ENCODE results near the gene DLK2. TPM values are rescaled to one million over a fixed set of nuclear protein-coding genes. Genes with fewer than 3 reads are reported as not detected.
A peak's percentile ranks its signal among the peaks of the same experiment; 100 is the strongest.
"Not testable (repeated sequence)": the region's sequence is repeated elsewhere in the genome, so short reads cannot be mapped to it uniquely, and the experiment has no call there.

The DLK2 gene, protein sequence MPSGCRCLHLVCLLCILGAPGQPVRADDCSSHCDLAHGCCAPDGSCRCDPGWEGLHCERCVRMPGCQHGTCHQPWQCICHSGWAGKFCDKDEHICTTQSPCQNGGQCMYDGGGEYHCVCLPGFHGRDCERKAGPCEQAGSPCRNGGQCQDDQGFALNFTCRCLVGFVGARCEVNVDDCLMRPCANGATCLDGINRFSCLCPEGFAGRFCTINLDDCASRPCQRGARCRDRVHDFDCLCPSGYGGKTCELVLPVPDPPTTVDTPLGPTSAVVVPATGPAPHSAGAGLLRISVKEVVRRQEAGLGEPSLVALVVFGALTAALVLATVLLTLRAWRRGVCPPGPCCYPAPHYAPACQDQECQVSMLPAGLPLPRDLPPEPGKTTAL
- 0.60 and 1.5 TPM in 2 replicates for total RNA-seq (2014; rRNA removed; shearing (Covaris generic))

- DNase-seq (ENCODE audit: low read depth): no peak
Measured at GRCh38 chr6:43455531-43456428, at the start of gene DLK2. TSS of gene DLK2 (minus strand) at chr6:43455548. CDS start at chr6:43454825, 723 bp downstream.

DNA sequence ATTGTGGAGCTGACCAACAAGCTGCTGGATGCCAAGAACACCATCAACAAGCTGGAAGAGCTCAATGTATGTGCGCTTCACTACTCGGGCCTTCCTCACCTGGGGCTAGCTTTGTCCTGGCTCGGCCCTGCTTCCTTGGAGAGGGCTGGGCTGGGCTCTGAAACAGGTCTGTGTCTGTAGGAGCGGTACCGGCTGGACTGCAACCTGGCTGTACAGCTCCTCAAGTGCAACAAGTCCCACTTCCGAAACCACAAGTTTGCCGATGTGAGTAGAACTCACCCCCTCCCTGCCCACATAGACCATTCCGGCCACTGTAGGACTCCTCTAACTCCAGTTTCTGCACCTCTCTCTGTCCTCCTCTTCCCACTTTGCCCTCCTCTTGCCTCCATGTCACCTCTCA is 48.1 kb upstream of the DLK2 start:
- no peak for DNase-seq (ENCODE audit: low read depth)

- no peak for DNase-seq (ENCODE audit: low read depth)
Measured at GRCh38 chr6:43502666-43503065, 47.3 kb upstream of the DLK2 start.

- DNase-seq (ENCODE audit: low read depth): no peak
Measured at GRCh38 chr6:43500921-43501320, 45.6 kb upstream of the DLK2 start.

- DNase-seq (ENCODE audit: low read depth): no peak
Measured at GRCh38 chr6:43499028-43499815, 43.9 kb upstream of the DLK2 start.

GRCh38 chr6:43498291-43498690 is 42.9 kb upstream of the DLK2 start:
- DNase-seq (ENCODE audit: low read depth): not testable (repeated sequence)

- no peak for DNase-seq (ENCODE audit: low read depth)
Measured at GRCh38 chr6:43497689-43498088, 42.3 kb upstream of the DLK2 start.

DNA sequence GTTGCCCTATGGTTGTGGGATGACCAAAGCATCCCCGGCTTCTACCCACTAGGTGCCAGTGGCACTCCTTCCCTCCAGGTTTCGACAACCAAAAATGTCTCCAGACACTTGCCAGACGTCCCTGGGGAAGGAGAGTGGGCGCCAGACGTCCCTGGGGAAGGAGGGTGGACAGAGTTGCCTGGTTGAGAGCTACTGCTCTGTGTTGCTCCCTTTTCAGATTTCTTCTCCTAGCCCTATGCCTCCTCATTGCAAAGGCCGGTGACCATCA is 41.7 kb upstream of the DLK2 start:
- DNase-seq (ENCODE audit: low read depth): no peak

DNA sequence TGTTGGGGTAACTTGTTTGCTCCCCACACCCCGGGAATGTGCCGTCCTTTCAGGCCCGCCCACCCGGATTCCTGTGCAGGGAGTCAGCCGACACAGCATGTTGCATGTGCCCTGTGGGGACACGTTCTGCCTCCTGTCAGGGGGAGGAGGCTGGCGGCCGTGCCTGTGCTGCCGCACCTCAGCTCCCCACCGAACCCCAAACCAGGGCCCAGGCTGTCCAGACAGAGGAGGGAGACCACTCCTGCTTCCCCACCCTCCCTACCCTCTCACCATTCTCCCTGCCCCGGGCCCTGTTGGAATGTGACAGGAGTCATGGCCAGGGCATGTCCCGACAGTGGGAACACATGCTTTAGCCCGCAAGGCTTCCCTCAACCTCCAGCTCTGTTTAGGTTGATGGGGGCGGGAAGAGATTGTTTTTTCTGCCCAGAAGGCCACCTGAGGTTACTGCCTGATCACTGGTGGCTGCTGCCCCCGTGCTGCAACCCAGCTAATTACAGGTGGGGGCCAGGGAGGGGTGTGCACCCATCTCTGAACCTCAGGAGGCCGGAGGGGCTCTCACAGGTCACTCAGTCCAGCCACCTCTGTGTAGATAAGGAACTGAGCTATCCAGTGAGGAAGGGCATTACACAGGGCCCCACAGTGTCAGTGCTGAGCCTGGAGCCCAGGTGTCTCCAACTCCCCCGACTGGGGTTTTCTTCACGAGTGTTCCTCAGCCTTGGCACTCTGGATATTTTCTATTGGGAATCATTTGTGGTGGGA is 41.2 kb upstream of the DLK2 start:
- peak; percentile 54 for DNase-seq (ENCODE audit: low read depth)

DNA sequence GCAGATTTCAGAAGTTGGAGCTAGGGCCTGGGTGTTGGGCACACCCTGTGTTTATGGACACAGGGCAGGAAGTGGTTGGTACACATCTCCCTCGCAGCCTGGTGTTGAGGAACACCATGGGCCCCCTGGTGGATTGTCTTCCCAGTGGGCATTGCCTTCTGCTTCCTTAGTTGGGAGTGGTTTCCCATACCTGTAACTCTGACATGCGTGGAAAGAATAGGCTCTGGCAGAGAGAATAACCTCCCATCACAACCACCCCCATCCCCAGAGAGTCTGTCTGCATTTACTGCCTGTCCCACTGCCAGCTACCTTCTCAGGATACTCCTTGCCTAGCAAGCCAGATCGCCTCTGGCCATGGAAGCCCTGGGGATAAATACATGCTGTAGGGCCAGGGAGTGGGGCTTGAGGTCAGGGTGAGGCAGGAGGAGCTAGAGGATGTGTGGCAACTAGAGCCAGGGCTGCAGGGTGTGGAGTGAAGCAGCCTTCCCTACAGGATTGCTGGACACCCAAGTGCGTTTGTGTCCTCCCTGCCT is 40.1 kb upstream of the DLK2 start:
- DNase-seq (ENCODE audit: low read depth): peak; percentile 40

DNA sequence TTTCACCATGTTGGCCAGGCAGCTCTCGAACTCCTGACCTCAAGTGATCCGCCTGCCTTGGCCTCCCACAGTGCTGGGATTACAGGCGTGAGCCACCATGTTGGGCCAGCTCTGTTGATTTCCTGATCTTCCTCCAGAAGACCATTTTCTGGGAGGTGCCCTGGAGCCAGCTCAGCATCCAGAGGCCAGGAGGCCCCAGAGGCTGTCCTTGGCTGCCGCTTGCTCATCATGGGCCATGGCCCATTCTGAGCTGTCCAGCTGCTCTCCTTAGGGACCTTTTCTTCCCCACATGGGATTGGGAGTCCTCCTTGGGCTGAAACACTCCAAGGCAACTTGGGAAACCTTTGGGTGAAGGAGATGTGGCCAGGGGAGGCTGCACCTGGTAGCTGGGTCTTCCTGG is 39.4 kb upstream of the DLK2 start:
- no peak for DNase-seq (ENCODE audit: low read depth)

DNA sequence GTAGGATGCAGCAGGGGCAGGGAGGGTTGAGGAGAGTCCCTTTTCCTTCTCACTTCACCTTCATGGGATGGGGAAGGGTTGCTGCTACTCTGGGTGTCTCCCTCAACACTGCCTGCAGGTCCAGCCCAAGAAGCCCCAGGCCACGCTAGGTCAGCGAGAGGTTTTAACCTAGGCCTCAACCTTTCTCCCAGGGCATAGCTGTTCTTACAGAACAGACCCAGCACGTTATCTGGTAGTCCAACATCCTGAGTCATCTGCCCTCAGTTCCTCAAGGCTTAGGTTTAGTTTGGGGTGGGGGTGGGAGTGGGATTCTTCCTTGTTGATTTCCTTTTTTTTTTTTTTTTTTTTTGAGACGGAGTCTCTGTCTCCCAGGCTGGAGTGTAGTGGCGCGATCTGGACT is 39.0 kb upstream of the DLK2 start:
- no peak for DNase-seq (ENCODE audit: low read depth)

- DNase-seq (ENCODE audit: low read depth): no peak
Measured at GRCh38 chr6:43493833-43494232, 38.5 kb upstream of the DLK2 start.

- DNase-seq (ENCODE audit: low read depth): no peak
Measured at GRCh38 chr6:43493230-43493629, 37.9 kb upstream of the DLK2 start.

DNA sequence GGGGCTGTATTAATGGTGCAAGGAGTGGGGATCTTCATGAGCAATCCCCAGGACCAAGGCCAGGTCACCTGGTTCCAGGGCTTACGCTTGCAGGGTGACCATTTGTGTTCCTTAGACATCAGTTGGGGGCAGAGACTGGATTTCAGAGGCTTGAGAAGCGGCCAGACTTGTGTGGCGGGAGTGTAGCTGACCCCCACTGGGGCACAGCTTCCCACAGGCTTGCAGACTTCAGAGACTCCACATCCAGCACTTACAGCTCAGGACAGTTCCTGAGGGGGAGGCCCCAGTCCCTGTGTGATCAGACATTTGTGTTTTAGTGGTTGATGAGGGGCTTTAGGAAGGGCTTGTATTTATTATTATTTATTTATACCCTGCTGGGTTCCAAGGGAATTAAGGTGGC is 37.3 kb upstream of the DLK2 start:
- no peak for DNase-seq (ENCODE audit: low read depth)

- peak; percentile 77 for DNase-seq (ENCODE audit: low read depth)
Measured at GRCh38 chr6:43491750-43492661, 36.7 kb upstream of the DLK2 start.

GRCh38 chr6:43490523-43490939 is 35.2 kb upstream of the DLK2 start:
- no peak for DNase-seq (ENCODE audit: low read depth)

- peak; percentile 58 for DNase-seq (ENCODE audit: low read depth)
Measured at GRCh38 chr6:43489277-43490072, 34.1 kb upstream of the DLK2 start.

GRCh38 chr6:43488667-43489276 is 33.4 kb upstream of the DLK2 start:
- peak; percentile 74 for DNase-seq (ENCODE audit: low read depth)
